ENCODE measurements around the gene INPP5J.

Gene INPP5J

DNA sequence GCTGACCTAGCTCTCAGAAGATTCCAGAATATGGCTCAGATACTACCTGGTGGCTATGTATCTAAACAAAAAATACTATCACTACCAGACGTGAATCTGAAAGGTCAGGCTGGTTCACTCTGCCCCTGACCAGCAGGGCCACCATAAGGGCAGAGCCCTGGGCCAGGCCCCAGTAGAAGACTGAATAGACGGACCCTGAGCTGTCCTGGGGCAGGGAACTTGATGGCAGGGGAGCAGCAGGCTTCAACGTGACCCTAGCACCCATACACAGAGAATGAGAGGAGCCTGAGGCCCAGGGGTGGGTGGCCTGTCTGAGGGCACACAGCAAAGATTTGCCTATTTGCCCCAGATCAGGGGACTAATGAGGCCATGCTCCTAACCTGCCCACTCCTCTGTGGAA lies 30.6 kb downstream of the INPP5J start:
- TF ChIP-seq CTCF (IDR thresholded peaks at IDR 0.05; ENCODE audit: extremely low read depth, insufficient read depth, missing control alignments), result no peak
- no peak for DNase-seq (ENCODE audit: low spot score)
- in situ Hi-C loops (cut with MboI; ENCODE audit: low pct_unique_long_range_greater_than_20kb, low sequenced_read_pairs, unreplicated experiment), result no loop called here

- no peak for DNase-seq (ENCODE audit: low spot score)
- in situ Hi-C loops (cut with MboI; ENCODE audit: low pct_unique_long_range_greater_than_20kb, low sequenced_read_pairs, unreplicated experiment), result no loop called here
- TF ChIP-seq CTCF (IDR thresholded peaks at IDR 0.05; ENCODE audit: extremely low read depth, insufficient read depth, missing control alignments), result no peak
Measured at GRCh38 chr22:31154975-31155374, 32.2 kb downstream of the INPP5J start.

DNA sequence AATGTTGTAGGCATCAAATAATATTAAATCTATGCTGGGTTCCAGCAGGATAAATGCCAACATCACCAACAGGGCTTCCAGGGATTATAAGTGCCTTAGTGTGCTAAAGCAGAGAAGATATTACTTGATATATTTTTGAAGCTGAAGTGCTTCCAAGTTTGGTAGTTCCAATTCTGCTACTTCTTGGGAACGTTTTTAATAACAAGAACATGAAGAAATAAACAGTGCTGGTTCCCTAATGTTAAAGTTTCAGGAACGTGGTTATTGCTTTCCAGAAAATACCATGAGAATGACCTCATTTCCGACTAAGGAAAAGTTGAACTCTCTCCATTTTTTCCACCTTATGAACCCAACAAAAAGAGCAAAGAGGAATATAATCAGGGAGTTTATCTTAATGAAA lies 32.7 kb downstream of the INPP5J start:
- no peak for DNase-seq (ENCODE audit: low spot score)
- no peak for TF ChIP-seq CTCF (IDR thresholded peaks at IDR 0.05; ENCODE audit: extremely low read depth, insufficient read depth, missing control alignments)
- in situ Hi-C loops (cut with MboI; ENCODE audit: low pct_unique_long_range_greater_than_20kb, low sequenced_read_pairs, unreplicated experiment), result no loop called here

DNA sequence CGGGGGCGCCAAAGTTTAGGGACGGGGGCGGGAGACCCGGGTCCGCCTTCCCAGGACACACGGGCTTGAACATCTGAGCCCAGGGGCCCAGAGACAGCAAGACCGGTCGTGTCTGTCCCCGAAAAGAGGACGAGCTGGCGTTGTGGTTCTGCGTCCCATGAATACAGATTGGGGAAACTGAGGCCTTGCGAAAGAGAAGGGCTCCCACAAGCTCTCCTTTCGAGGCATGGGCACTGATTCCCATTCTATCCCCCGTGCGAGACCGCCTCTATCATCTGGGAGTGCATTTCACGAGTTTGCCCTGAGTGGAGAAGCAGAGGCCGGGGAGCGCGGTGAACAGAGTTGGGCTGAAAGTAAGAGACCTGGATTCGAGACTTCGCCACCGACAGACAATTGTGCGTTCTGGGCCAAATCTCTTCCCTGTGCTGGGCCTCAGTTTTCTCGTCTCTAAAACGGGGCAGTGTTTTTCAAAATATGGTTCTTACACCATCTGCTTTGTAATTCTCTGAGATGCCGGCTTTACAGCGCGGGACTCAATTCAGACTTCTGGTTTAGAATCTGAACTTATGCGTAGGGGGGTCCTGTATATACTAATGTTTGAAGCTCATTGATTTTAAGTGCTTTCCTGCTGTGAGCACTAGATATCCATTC lies 37.7 kb downstream of the INPP5J start:
- in situ Hi-C loops (cut with MboI; ENCODE audit: low pct_unique_long_range_greater_than_20kb, low sequenced_read_pairs, unreplicated experiment), result no loop called here
- peak; percentile 27 for DNase-seq (ENCODE audit: low spot score)

DNA sequence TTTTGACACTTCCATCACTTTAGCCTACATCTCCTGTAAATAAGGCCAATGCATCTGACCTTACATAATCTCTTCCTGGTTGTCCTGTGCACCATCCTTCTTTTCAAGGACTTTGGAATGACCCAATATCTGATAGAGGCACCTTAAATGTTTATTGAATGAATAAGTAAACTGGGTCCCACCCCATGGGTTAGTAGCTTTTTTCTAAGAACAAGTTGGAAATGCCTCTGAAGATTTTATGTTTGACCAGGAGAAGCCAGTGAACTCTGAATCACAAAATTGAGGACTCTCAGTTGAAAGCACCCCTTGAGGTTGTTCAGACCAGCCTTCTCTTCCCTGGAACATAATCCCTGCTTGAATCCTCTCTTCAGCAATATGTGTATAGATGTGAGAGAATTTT lies 38.6 kb downstream of the INPP5J start:
- DNase-seq (ENCODE audit: low spot score), result no peak
- no peak for TF ChIP-seq CTCF (IDR thresholded peaks at IDR 0.05; ENCODE audit: extremely low read depth, insufficient read depth, missing control alignments)
- in situ Hi-C loops (cut with MboI; ENCODE audit: low pct_unique_long_range_greater_than_20kb, low sequenced_read_pairs, unreplicated experiment), result no loop called here

More for the DNA sequence above, 37.7 kb downstream of the INPP5J start:
- TF ChIP-seq CTCF (IDR thresholded peaks at IDR 0.05; ENCODE audit: extremely low read depth, insufficient read depth, missing control alignments), result no peak

DNA sequence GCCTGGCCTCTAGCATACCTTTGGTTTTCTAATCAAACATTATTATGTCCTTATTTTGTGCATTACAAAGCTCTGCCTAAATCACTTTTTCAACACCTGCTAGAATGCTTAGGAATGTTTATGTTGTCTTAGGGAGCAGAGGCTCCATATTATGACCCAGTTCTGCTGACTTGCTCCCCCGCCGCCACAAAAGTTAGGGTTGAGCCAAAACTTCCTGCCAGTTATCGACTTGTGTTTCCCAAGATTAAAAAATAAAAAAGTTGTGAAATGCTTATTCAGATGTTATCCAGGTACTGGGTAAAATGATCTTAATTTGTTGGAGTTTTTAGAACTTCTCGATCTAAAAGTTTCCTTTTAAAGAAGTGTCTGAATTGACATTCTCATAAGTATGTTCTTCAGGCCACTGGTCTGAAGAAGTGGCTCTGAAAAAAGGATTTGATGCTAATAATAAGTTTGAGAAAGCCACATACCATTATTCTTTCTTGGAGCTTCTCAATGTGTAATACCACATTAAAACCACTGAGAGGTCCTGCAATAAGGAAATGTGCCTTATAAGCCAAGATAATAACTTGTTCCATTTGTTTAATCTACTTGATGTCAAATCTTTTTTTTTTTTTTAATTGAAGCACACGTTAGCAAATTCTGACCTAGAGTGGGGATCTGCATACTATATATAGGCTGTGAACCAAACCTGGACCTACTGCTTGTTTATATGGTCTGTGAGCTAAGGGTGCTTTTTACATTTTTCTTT lies 39.4 kb downstream of the INPP5J start:
- no peak for DNase-seq (ENCODE audit: low spot score)
- in situ Hi-C loops (cut with MboI; ENCODE audit: low pct_unique_long_range_greater_than_20kb, low sequenced_read_pairs, unreplicated experiment), result no loop called here
- TF ChIP-seq CTCF (IDR thresholded peaks at IDR 0.05; ENCODE audit: extremely low read depth, insufficient read depth, missing control alignments), result no peak

Measured in GM13977 (cell line).